GM13977 (cell line): ENCODE data around the gene PDE4D.

Experiments used
- DNase-seq: peaks from one replicate; pipeline ENCODE4 v3.0.0; 2012; ENCODE audit warnings: low spot score
- in situ Hi-C: fragments of 300-500 bp; cut with MboI; formaldehyde crosslinking; loops from one replicate; pipeline ENCODE4 v1.12.0; 2022; ENCODE audit warnings: low sequenced_read_pairs, low pct_unique_long_range_greater_than_20kb, mixed read lengths, inconsistent platforms; ENCODE audit not compliant: unreplicated experiment
- TF ChIP-seq, protein P1 (sequence below): IDR thresholded peaks from 2 replicates; pipeline ENCODE4 v1.5.1; 2012; ENCODE audit warnings: mild to moderate bottlenecking, control low read depth; ENCODE audit not compliant: insufficient read depth; ENCODE audit errors: extremely low read depth, missing control alignments

The PDE4D gene

DNA sequence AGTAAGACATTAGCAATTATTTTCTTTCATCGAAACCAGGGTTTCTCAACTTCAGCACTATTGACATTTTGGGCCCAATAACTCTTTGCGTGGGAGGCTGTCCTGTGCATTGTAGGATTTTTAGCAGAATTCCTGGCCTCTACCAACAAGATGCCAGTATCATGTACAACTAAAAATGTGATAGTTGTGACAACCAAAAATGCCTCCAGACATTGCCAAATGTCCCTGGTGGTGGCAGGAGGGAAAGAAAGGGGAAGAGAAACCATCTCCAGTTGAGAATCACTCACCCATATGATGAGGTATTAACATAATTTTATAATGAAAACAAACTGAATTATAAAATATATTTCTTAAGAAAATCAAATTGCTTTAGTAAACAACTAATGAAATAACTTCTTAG lies 904.6 kb downstream of the PDE4D start:
- no peak for DNase-seq
- TF ChIP-seq, protein P1, sequence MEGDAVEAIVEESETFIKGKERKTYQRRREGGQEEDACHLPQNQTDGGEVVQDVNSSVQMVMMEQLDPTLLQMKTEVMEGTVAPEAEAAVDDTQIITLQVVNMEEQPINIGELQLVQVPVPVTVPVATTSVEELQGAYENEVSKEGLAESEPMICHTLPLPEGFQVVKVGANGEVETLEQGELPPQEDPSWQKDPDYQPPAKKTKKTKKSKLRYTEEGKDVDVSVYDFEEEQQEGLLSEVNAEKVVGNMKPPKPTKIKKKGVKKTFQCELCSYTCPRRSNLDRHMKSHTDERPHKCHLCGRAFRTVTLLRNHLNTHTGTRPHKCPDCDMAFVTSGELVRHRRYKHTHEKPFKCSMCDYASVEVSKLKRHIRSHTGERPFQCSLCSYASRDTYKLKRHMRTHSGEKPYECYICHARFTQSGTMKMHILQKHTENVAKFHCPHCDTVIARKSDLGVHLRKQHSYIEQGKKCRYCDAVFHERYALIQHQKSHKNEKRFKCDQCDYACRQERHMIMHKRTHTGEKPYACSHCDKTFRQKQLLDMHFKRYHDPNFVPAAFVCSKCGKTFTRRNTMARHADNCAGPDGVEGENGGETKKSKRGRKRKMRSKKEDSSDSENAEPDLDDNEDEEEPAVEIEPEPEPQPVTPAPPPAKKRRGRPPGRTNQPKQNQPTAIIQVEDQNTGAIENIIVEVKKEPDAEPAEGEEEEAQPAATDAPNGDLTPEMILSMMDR = no peak
- in situ Hi-C loops = no loop called here

DNA sequence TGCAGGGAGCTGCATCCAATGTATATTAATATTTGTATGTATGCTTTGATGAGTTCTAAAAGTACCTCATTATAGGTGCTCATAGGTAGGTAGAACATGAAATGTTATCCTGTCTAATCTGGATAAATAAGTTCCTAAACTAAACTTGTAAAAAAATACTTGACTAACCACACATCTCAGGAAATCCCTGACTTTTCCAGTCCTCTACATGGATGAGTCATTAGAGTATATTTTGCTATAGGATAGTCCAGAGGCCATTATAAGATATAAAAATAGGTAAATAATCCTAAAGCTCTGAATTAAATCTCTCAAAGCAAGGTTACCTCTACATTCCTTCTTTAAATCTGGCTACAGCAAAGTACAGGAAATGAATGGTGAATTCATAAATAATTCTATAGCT lies 906.3 kb downstream of the PDE4D start:
- no peak for DNase-seq
- TF ChIP-seq, protein P1 = no peak
- in situ Hi-C loops = no loop called here

DNA sequence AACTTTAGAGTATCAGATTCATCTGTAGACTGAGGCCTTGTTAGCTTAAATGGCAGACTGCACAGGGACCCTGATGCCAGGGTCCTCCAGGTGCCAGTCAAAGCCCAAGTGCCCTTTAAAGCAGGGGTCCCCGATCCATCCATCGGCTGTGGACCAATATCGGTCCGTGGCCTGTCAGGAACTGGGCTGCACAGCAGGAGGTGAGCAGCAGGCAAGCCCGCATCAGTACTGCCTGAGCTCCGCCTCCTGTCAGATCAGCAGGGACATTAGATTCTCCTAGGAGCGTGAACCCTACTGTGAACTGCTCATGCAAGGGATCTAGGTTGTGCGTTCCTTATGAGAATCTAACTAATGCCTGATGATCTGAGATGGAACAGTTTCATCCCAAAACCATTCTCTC lies 907.2 kb downstream of the PDE4D start:
- no peak for DNase-seq
- TF ChIP-seq, protein P1 = no peak
- in situ Hi-C loops = no loop called here

DNA sequence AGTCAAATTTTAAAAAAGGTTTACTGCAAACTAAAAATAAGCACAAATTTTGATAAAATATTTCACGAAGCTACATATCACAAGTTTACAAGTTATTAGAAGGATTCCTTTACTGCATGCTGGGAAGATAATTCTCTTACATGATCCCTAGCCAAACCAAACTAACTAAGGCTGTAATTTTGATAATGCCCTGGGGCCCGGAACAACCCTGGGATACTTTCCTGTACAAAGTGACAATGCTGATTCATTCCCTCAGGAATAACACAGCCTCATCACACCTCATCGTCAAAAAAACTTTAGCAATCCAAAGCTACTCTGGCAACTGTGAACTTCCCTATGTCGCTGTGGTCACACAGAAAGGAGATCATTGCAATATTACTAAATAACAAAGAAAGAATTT lies 907.8 kb downstream of the PDE4D start:
- DNase-seq = no peak
- in situ Hi-C loops = no loop called here
- TF ChIP-seq, protein P1 = no peak

DNA sequence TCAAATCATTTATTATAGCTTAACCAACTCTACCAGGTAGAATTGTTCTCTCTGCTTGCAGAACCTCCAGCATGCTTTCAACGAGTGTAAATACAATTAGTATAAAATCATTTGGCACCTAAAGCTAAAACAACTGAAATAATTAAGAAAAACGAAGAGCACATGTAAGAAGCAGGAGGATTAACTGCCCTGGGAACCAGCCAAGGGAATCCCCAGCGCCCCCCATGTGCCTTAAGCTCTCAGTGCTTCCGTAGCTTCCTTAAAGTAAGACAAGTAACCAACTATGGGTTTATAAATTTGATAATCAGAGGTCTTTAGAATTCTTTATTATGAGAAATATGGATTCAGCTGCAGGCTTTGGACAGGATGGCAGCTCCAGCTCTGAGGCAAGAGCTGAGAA lies 908.2 kb downstream of the PDE4D start:
- no peak for DNase-seq
- in situ Hi-C loops = no loop called here
- TF ChIP-seq, protein P1 = no peak

DNA sequence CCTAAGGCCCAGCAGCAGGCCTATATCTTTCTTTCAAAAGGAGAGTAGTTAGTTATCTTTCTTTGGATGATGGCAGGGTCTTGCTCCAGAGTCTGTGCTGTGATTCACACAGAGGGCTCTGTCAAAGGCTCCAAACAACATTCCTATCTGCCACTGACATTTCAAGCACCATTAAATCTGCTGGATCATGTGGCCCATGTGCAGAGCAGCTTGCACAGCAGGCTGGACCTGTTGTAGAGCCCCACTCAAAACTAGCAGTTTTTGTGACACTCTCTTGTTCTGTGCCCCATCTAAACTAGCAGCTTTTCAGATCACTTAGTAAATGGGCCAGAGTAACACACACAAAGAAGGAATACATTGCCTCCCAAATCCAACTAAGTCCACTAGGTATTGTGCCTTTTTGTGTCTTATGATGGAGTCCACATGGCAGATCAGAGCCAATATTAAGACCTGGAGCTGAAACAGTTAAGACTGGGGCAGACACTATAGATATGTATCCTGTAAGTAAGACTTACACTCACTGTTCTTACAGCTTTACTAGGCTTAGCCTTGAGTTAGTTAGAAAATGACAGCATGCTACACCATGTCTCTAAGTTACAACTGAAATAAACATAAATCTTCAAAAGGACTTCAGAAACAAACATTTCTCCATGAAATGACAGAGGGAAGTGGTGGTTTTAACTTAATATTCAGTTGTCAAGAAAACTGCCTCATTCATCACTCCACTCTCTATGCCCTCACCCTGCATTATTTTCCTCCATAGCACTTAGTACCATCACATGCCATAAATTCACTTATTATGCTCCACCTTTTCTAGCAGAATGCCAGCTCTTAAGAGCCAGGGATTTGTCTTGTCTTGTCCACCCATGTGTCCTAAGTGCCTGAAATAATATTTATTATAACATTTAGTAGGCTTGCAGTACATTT lies 909.7 kb downstream of the PDE4D start:
- in situ Hi-C loops = no loop called here
- TF ChIP-seq, protein P1 = no peak
- DNase-seq = no peak
